GM21423 (cell line): Measurements from ENCODE around the gene TBC1D23.
"Not testable (repeated sequence)": the region's sequence is repeated elsewhere in the genome, so short reads cannot be mapped to it uniquely, and the experiment has no call there.

Source experiments
- ATAC-seq: cut with Tn5 transposase; IDR thresholded peaks from one replicate; pipeline ENCODE4 v1.9.1; 2021; ENCODE audit warnings: mild to moderate bottlenecking, moderate library complexity; ENCODE audit not compliant: unreplicated experiment

The TBC1D23 gene

DNA sequence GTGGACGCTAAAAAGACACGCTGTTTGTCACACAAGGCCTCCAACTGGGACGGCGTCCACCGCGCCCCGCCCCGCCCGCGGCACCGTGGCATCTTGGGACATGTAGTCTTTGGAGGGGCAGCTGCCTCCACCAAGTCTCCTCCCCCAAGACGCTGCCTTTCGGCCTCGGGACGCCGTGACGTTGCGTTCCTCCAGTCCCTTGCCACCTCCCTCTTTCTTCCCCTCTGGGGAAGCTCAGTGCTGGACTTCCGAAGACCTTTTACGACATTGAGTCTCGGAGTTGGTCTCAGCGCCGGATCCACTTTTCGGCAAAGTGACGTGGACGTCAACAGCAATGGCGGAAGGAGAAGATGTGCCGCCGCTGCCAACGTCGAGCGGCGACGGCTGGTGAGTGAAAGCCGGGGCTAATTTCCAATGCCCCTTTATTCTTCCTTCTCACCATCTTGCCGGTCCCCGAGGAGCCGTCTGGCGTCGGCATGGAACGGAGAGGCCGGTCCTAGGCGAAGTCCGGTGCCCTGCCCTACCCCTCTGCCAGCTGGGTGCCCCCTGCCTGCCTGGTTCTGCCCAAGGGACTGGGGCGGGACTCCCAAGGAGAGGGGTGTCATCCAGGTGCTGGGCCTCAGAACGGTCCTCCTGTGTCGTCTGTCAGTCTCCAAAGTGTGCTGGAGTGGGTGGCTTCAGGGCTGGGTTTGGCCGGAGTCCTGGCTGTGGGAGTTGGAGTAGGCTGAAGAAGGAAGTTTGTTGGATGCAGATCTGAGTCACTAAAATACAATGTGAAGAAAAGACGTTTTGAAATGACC lies at the start of gene TBC1D23:
Gene TBC1D23 (plus strand): TSS at position 308 of the 800 bp plus-strand sequence. CDS start 27 bp downstream, at position 335.
- ATAC-seq: peak; percentile 100

DNA sequence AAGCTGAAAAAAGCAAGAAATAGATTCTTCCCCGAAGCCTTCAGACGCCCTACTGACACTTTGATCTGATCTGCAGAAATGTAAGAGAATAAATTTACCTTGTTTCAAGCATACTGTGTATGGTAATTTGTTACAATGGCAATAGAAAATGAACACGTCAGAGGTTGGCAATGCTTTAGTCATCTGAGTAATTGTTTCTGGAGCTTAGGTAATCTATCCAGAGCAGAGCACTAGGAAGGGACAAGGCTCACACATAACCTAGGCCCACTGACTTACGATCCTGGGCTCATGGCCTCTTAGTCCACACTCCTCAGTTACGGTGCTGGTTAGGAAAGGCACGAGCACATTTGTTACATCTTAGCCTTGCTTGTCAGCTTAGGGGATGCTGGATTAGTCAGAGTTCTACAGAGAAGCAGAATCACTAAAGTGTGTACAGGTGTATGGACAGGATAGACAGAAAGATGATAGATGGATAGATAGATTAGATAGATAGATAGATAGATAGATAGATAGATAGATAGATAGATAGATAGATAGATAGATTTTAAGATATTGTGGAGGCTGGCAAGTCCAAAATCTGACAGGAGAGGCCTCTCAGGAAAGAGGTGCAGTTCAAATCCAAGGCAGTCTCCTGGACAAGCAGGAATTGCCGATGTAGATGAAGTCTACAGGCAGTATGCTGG lies 46.8 kb upstream of the TBC1D23 start:
- ATAC-seq: no peak

DNA sequence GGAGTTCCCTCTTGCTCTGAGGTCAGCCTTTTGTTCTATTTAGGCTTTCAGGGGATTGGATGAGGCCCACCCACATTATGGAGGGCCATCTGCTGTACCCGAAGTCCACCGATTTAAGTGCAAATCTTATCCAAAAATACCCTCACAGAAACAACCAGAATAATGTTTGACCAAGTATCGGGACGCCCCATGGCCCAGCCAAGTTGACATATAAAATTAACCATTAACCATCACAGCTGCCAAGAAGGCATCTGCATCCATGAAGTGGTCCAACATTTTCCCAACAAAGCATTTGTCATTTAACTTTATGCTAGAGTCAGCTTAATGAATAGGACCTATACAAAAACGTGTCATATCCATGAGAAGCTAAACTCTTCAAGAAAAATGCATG lies 46.2 kb upstream of the TBC1D23 start:
- ATAC-seq: no peak

DNA sequence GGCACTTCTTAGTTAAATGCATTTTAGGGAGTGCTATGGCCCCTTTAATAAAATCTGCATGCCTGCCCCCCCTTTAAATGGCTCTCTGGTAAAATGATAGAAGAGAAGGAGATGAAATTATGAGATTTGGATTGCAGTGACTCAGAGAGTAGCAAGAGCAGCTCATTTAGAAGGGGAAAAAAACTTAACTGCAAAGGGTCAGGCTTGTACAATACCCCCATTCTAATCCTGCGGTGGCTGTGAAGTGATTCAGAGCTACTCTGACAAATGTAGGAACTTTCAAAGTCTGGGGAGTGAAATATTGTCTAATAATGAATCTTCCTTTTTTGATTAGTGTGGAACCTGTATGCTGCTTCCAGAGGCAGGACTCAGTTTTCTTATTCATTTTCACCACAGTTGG lies 44.1 kb upstream of the TBC1D23 start:
- ATAC-seq: no peak

DNA sequence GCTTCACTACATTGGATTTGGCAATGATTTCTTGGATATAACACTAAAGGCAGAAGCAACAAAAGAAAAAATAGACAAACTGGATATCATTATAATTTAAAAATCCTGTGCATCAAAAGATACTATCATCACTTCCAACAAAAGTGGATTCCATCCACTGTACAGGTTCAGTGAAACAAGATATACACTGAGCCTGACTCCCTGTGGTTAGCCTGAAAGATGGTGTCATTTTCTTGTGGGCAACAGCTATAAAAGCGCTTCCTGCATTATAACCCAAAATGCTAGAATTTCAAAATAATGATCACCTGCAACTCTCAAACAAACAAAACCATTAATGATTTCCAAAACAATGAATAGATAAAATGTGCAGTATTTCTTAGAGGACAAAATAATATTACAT lies 39.6 kb upstream of the TBC1D23 start:
- ATAC-seq: no peak

DNA sequence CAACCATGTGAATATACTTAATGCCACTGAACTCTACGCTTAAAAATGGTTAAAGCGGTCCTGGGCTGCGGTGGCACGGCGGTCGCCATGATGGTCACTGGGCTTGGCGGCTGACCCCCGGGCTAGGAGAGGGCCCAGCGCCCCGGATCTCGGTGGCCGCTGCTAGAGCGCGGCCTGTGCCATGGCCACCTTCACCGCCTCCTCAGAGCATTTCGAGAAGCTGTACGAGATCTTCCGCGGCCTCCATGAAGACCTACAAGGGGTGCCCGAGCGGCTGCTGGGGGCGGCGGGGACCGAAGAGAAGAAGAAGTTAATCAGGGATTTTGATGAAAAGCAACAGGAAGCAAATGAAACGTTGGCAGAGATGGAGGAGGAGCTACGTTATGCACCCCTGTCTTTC lies 35.6 kb upstream of the TBC1D23 start:
- ATAC-seq: no peak

DNA sequence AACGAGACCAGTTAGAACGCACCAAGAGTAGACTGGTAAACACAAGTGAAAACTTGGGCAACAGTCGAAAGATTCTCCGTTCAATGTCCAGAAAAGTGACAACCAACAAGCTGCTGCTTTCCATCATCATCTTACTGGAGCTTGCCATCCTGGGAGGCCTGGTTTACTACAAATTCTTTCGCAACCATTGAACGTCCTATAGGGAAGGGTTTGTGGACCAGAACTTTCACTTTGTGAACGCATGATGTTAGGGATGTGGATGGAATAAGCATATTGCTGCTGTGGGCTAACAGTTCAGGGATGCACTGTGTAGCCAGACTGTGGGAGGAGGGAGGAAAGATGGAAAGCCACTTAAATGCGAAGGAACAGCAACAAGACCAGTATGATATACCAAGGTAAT lies 34.9 kb upstream of the TBC1D23 start:
- no peak for ATAC-seq

DNA sequence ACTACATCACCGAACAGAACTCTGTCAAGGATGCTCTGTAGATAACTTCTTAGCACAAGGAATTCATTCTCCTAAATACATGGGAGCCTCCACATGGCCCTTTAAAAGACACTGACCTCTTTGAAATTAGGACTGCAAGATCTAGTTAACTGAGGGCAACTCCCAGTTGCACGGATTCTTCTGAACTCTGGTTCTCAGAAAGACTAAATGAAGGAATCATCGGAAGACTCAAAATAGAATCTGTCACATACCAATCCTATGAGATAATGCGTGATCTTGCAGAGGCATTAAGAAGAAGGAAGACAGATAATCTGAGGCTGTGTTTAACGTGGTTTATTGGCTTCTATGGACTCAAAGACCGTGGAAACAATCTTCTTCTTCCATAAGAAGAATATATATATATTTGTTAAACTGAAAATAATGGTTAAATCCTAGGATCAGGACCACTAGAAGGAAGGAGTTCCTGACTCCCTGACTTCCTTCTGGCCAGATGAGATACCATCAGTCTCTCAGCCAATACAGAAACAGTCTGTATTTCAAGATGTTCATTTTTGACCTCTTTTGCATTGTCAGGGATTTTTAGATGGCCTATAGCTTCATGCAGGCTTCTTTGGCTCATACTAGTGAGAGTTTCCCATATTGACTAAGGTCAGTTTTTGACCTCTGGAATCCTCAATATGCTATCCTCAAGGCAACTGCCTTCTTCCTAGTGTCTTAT lies 33.9 kb upstream of the TBC1D23 start:
- no peak for ATAC-seq

DNA sequence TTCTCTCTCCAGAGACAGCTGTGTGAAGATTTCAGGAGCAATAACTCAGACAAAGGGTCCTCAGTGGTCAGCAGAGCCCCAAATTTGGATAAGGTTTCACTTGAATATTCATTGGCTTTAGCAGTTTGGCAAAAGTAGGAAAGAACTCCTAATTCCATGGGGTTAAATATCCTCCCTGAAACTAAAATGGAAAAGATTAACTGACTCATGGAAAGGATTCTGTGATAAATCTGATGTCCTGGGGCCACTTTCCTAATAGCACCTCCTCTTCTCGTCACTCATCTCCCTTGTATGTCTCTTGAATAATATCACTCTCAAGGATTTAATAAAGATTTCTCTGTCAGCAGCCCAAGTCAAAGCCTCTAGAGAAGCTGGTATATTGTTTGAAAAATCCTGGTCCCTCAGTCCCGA lies 33.3 kb upstream of the TBC1D23 start:
- no peak for ATAC-seq

DNA sequence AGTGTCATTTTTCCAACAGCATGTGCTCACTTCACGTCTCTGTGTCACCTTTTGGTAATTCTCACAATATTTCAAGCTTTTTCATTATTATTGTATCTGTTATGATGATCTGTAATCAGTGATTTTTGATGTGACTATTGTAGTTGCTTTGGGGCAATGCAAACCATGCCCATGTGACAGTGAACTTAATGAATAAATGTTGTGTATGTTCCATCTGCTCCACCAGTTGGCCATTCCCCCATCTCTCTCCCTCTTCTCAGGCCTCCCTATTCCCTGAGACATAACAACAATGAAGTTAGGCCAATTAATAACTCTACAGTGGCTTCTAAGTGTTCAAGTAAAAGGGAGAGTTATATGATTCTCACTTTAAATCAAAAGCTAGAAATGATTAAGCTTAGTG lies 32.5 kb upstream of the TBC1D23 start:
- no peak for ATAC-seq

DNA sequence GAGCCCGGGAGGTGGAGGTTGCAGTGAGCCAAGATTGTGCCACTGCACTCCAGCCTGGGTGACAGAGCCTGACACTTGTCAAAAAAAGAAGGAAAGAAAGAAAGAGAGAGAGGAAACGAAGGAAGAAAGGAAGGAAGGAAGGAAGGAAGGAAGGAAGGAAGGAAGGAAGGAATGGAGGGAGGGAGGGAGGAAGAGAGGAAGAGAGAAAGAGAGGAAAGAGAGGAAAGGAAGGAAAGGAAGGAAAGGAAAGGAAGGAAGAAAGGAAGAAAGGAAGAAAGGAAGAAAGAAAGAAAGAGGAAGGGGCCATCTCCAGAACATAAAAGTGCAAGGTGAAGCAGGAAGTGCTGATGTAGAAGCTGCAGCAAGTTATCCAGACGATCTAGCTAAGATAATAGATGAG lies 31.6 kb upstream of the TBC1D23 start:
- not testable (repeated sequence) for ATAC-seq

DNA sequence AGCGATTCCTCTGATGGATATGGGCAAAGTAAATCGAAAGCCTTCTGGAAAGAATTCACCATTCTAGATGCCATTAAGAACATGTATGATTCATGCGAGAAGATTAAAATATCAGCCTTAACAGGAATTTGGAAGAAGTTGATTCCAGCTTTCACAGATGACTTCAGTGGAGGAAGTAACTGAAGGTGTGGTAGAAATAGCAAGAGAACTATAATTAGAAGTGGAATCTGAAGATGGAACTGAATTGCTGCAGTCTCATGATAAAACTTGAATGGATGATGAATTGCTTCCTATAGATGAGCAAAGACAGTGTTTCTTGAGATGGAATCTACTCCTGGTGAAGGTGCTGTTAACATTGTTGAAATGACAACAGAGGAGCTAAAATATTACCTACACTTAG lies 30.1 kb upstream of the TBC1D23 start:
- no peak for ATAC-seq

DNA sequence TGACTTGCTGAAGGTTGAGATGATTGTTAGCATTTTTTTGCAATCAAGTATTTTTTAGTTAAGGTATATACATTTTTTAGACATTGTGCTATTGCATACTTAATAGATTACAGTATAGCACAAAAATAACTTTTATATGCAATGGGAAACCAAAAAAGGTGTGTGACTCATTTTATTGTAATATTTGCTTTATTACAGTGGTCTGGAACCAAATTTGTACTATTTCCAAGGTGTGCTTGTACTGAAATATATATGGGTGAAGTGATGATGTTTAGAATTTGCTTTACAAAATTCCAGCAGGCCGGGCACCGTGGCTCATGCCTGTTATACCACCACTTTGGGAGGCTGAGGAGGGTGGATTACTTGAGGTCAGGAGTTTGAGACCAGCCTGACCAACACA lies 29.1 kb upstream of the TBC1D23 start:
- ATAC-seq: no peak

DNA sequence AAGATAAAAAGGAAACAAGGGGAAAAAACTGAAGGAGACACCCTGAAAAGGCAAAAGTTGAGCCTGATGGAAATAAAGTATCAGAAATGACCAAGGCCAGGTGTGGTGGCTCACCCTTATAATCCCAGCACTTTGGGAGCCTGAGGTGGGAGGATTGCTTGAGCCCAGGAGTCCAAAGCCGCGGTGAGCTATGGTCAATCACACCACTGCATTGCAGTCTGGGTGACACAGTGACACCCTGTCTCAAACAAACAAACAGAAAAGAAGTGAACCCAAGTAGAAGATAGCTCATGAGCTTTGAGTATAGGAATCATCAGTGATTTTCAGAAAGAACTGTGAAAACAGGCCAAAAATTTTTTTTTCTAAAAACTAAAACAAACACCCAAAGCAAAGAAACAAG lies 26.4 kb upstream of the TBC1D23 start:
- no peak for ATAC-seq

DNA sequence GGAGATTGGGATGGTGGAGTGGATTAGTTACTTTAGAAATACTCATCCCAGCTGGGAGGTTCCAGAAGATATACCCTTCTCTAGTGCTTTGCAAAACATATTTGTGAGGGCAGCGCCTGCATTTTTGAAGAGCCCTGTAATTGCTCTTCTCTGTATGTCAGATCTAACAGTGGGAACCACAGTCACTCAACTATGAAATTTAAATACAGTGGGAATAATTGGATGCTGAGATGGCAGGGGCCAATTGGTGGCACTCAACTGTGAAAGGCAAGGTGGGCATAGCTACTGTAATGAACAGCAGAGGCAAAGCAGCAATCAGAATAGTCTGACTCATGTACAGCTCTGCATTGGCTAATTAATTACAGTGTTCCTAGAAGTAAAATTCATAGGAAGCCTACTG lies 22.2 kb upstream of the TBC1D23 start:
- no peak for ATAC-seq

DNA sequence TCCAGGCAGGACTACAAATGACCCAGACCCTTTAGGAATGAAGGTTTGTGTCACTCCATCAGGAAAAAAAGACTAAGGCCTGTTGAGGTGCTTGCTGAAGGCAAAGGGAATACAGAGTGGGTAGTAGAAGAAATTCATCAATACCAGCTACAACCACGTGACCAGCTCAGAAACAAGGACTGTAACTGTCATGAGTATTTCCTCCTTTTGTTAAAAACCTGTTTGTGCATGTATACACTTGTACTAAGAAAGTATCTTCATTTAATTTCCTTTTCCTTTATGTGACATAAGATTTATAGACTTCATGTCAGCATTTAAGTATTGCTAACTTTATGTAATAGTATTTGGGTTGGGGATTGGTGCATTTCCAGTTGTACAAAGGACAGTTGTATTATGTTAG lies 18.3 kb upstream of the TBC1D23 start:
- ATAC-seq: not testable (repeated sequence)

DNA sequence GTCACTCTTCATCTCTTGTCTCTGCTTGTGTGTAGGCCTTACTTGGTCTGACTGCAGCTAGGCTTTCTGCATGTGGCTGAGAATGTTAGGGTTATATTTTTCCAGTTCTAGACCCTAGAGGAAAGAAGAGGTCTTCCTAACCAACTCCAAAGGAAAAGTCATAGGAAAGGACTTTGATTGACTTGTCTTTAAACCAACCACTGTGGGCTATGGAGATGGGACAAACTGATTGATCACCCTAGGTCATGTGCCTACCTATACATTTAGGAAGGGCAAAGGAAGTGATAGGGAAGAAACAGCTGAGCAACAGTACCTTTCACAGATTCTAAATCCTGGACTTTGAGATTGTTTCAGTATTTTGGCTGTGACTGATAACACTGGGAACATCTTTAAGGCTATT lies 16.5 kb upstream of the TBC1D23 start:
- no peak for ATAC-seq

DNA sequence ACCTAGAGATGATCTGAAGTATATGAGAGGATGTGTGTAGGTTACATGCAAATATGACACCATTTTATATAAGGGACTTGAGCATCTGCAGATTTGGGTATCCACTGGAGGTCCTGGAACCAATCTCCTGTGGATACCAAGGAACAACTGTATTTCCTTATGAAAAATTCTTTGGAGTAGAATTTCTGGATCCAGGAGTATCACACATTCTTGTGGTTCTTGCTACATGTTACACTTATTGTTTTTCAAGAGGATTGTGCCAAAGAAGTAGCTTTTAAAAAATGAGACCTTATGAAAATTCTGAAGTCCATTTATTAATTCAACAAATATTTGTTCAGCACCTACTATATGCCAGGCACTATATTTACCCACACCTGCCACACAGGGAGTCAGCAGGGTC lies 15.7 kb upstream of the TBC1D23 start:
- no peak for ATAC-seq

DNA sequence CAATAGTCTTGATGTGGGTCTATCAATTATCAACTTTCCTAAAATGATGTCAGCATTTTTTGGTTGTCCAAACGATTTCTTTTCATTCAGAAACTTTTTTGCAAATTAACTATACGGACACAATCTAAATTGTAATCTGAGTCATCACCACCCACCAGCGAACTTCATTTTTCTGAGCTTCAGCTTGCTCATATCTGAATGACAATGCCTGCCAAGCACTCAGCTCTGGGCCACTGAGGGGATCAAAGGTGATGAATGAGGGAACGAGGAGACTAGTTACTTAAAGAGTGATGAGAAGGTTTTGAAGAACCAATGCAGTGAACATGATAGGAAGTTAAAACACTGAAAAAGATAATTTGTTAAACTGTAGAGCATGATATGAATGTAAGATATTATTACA lies 14.9 kb upstream of the TBC1D23 start:
- ATAC-seq: no peak

DNA sequence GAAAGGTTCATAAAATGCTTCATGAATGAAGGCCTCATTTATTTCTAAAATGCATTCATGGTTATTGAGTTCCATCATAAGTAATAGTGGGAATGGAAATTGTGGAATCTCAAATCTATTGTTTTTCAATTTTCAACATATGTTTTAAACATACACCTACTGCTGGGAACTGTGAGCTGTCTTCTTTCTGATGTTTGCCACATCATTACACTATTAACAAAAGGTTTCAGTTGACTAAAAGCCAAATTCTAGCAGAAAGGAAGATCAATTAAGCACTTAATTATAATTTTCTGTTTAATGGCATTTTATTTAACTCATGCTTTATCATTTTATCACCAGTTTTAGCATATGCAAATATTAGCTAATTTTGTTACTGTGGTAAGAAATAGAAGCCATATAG lies 13.8 kb upstream of the TBC1D23 start:
- no peak for ATAC-seq

DNA sequence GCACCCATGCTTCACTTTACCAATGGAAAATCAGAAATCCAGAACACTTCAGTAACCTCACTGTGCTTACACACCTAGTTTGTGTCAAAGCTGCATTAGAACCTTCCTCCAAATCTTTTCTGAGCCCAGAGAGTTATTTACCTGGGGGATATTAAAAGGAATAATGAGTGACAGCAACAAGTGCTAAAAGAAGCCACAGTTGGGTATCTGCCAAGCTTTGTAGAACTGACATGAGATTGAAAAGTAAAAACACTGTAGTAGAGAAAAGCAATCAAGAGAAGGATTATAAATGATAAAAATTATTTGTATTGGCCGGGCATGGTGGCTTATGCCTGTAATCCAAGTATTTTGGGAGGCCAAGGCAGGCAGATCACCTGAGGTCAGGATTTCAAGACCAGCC lies 8.8 kb upstream of the TBC1D23 start:
- ATAC-seq: no peak
